IMR-90 (cell line): ENCODE measurements around the gene KLHL29.

Experiments used
- CTCF ChIP-seq: conservative IDR thresholded peaks from 2 replicates; pipeline ENCODE4 v1.5.1; 2012; ENCODE audit warnings: mild to moderate bottlenecking, low read depth, low read length, improper control_type of control experiment
- ELK1 ChIP-seq: fragments of 150-350 bp; IDR thresholded peaks from 2 replicates; pipeline ENCODE4 v1.6.1; 2016; ENCODE audit warnings: low read depth, mild to moderate bottlenecking, low read length, moderate library complexity, borderline replicate concordance
- NFE2L2 ChIP-seq: fragments of 150-350 bp; IDR thresholded peaks from 2 replicates; pipeline ENCODE4 v1.6.1; 2016; ENCODE audit warnings: low read depth, mild to moderate bottlenecking, low read length
- POLR2A ChIP-seq: IDR thresholded peaks from 2 replicates; pipeline ENCODE4 v1.6.1; 2012; ENCODE audit warnings: mild to moderate bottlenecking, low read depth, low read length

- TF ChIP-seq CTCF (no peak), ELK1 (no peak), NFE2L2 (no peak), POLR2A (no peak)
These were observed 90.1 kb downstream of the KLHL29 start for GRCh38 chr2:23475036-23475435.
